VCaP (cell line): Measurements from ENCODE around the gene SENP5.

Source experiments
- H3K27ac ChIP-seq: fragments of 450-650 bp; 2 replicates; pipeline ENCODE4 v1.5.1; 2017
- TF ChIP-seq, protein P1 (sequence below): fragments of 450-650 bp; conservative IDR thresholded peaks from 2 replicates; pipeline ENCODE4 v1.5.1; 2017; ENCODE audit warnings: mild to moderate bottlenecking, moderate library complexity

SENP5 gene

DNA sequence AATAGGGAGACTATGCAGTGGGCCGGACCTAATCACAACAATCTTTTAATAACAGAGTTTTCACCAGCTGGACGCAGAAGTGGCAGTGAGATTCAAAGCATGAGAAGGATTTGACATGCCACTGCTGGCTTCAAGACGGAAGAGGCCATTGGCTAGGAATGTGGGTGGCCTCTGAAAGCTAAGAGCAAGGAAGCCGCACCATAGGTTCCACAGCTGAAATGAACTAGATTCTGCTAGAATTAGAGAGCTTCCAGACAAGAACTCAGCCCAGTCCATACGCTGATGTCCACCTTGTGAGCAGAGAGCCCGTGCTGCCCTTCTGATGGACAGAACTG is 81.5 kb downstream of the SENP5 start:
- TF ChIP-seq, protein P1, sequence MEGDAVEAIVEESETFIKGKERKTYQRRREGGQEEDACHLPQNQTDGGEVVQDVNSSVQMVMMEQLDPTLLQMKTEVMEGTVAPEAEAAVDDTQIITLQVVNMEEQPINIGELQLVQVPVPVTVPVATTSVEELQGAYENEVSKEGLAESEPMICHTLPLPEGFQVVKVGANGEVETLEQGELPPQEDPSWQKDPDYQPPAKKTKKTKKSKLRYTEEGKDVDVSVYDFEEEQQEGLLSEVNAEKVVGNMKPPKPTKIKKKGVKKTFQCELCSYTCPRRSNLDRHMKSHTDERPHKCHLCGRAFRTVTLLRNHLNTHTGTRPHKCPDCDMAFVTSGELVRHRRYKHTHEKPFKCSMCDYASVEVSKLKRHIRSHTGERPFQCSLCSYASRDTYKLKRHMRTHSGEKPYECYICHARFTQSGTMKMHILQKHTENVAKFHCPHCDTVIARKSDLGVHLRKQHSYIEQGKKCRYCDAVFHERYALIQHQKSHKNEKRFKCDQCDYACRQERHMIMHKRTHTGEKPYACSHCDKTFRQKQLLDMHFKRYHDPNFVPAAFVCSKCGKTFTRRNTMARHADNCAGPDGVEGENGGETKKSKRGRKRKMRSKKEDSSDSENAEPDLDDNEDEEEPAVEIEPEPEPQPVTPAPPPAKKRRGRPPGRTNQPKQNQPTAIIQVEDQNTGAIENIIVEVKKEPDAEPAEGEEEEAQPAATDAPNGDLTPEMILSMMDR: no peak
- H3K27ac ChIP-seq: no peak overlapping the region

DNA sequence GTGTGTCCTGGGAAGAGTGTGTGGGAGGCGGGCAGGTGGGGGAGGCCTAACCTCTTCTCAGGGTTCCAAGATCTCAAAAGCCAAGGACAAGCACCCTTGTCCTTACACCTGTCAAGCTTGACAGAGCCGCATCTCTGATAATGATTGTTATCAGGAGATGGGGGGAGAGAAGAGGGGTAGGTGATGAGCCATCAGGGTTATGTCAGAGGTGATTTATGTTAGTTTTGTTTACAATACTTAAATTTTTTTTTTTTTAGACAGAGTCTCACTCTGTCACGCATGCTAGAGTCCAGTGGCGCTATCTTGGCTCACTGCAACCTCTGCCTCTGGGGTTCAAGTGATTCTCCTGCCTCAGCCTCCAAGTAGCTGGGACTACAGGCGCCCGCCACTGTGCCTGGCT is 82.0 kb downstream of the SENP5 start:
- H3K27ac ChIP-seq: no peak overlapping the region
- TF ChIP-seq, protein P1: no peak

DNA sequence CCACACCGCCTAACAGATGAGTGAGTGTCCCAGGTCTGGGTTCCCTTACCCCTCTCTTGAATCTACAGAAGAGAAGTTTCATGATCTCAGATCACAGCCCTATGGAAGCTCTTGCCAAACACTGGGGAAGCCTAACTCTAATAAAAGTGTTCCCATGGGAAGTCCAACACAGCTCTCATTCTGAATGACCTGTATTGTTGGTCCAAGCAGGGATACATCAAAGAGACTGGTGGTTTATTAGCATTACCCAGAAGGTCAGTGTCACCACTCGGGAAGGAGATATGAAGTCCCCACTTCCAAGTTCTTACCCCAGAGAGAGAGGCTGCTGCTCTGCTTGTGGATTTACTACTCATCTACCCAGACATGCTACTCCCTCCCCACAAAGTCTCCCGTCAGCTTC is 83.7 kb downstream of the SENP5 start:
- H3K27ac ChIP-seq: no peak overlapping the region
- TF ChIP-seq, protein P1: no peak

DNA sequence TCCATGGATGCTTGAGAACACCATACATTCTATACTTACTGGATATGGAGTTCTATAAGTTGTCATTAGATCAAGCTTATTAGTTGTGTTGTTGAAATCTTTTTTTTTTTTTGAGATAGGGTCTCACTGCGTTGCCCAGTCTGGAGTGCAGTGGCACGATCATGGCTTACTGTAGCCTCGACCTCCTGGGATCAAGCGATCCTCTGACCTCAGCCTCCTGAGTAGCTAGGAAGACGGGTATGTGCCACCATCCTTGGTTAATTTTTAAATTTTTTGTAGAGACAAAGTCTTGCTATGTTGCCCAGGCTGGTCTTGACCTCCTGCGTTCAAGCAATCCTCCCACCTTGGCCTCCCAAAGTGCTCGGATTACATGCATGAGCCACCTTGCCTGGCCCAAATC is 87.1 kb downstream of the SENP5 start:
- no peak overlapping the region for H3K27ac ChIP-seq
- TF ChIP-seq, protein P1: no peak

DNA sequence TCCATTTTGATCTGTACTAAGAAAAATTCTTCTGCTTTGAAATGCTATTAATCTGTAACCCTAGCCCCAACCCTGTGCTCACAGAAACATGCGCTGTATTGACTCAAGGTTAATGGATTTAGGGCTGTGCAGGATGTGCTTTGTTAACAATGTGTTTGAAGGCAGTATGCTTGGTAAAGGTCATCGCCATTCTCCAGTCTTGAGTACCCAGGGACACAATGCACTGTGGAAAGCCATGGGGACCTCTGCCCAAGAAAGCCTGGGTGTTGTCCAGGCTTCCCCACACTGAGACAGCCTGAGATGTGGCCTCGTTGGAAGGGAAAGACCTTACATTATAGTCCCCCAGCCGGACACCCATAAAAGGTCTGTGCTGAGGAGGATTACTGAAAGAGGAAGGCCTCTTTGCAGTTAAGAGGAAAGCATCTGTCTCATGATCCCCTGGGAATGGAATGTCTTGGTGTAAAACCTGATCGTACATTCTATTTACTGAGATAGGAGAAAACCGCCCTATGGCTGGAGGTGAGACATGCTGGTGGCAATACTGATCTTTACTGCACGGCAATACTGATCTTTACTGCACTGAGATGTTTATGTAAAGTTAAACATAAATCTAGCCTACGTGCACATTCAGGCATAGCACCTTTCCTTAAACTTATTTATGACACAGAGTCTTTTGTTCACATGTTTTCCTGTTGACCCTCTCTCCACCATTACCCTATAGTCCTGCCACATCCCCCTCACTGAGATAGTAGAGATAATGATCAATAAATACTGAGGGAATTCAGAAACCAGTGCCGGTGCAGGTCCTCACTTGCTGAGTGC is 94.6 kb downstream of the SENP5 start:
- TF ChIP-seq, protein P1: no peak
- no peak overlapping the region for H3K27ac ChIP-seq

DNA sequence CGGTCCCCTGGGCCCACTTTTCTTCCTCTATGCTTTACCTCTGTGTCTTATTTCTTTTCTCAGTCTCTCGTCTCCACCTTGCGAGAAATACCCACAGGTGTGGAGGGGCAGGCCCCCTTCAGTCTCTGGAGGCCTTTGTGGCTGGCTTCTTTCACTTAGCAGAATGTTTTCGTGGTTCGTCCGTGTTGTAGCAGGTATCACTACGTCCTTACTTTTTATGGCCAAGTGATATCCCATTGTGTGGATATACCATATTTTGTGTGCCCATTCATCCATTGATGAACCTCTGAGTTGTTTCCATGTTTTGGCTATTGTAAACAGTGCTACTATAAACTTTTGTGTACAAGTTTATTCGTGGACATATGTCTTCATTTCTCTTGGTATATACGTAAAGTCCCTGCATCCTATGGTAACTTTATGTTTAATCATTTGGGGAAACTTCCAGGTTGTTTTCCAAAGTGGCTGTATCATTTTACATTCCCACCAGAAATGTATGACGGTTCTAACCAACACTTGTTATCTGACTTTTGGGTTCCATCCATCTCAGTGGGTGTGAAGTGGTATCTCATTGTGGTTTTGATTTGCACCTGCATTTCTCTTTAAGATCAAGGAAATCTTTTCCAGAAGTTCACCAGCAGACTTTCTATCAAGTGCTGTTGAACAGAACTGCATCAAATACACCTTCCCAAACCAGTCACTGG is 95.4 kb downstream of the SENP5 start:
- no peak overlapping the region for H3K27ac ChIP-seq
- TF ChIP-seq, protein P1: no peak

DNA sequence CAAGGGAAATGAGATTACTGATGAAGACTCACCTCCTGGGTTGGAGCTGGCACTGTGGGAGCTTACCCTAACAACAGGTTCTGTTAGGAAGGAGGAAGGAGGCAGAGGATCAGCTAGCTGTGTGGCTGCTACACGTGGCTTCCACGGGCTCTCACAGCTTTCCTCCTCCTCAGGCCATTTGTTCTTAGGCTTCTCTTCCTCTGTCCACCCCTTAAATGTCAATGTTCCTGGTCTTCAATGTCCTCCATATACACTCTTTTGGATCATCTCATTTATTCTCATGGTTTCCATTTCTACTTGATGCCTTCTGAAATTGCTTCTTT is 95.9 kb downstream of the SENP5 start:
- TF ChIP-seq, protein P1: no peak

More for the DNA sequence above, 95.9 kb downstream of the SENP5 start:
- H3K27ac ChIP-seq: no peak overlapping the region
